Hepatocyte (in vitro differentiated cells): ENCODE results near the gene ESR1. TPM values are rescaled to one million over a fixed set of nuclear protein-coding genes. Genes with fewer than 3 reads are reported as not detected.

Source experiments
- DNase-seq: peaks from one replicate; pipeline ENCODE4 v3.0.0-alpha.2; 2016; ENCODE audit warnings: low spot score
- H2AFZ ChIP-seq: fragments of 200-600 bp; sonication (generic); 2 replicates; pipeline ENCODE4 v1.6.0; 2016; ENCODE audit warnings: antibody characterized with exemption, mild to moderate bottlenecking
- H3K27ac ChIP-seq: fragments of 200-600 bp; sonication (generic); 2 replicates; pipeline ENCODE4 v1.5.1; 2016; ENCODE audit warnings: mild to moderate bottlenecking
- H3K27me3 ChIP-seq: fragments of 200-600 bp; sonication (generic); 2 replicates; pipeline ENCODE4 v1.6.1; 2016
- H3K36me3 ChIP-seq: fragments of 200-600 bp; sonication (generic); replicated peaks from 2 replicates; pipeline ENCODE4 v1.5.1; 2016; ENCODE audit warnings: low read depth; ENCODE audit not compliant: insufficient read depth
- H3K4me1 ChIP-seq: fragments of 200-600 bp; sonication (generic); 2 replicates; pipeline ENCODE4 v1.5.1; 2016; ENCODE audit warnings: mild to moderate bottlenecking, moderate library complexity; ENCODE audit not compliant: insufficient read depth
- H3K4me2 ChIP-seq: fragments of 200-600 bp; sonication (generic); 2 replicates; pipeline ENCODE4 v1.6.0; 2016
- H3K4me3 ChIP-seq: fragments of 200-600 bp; sonication (generic); 2 replicates; pipeline ENCODE4 v1.5.1; 2016; ENCODE audit warnings: mild to moderate bottlenecking
- H3K79me2 ChIP-seq: fragments of 200-600 bp; sonication (generic); 2 replicates; pipeline ENCODE4 v1.6.0; 2017; ENCODE audit warnings: mild to moderate bottlenecking
- H3K9me2 ChIP-seq: fragments of 200-600 bp; sonication (generic); replicated peaks from 2 replicates; pipeline ENCODE4 v1.6.0; 2017; ENCODE audit warnings: mild to moderate bottlenecking; ENCODE audit not compliant: insufficient read depth
- H3K9me3 ChIP-seq: fragments of 200-600 bp; sonication (generic); 2 replicates; pipeline ENCODE4 v1.5.1; 2016; ENCODE audit warnings: low read depth, mild to moderate bottlenecking
- H4K20me1 ChIP-seq: fragments of 200-600 bp; sonication (generic); 2 replicates; pipeline ENCODE4 v1.6.0; 2016; ENCODE audit warnings: mild to moderate bottlenecking; ENCODE audit not compliant: insufficient read depth, poor library complexity, severe bottlenecking
- CTCF ChIP-seq: fragments of 200-600 bp; sonication (generic); IDR thresholded peaks from 2 replicates; pipeline ENCODE4 v1.5.1; 2016; ENCODE audit warnings: antibody characterized with exemption, mild to moderate bottlenecking; ENCODE audit not compliant: poor library complexity
- EZH2 ChIP-seq: fragments of 200-600 bp; sonication (generic); IDR thresholded peaks from 2 replicates; pipeline ENCODE4 v1.6.1; 2016; ENCODE audit warnings: antibody characterized with exemption, mild to moderate bottlenecking, borderline replicate concordance
- EZH2phosphoT487 ChIP-seq: fragments of 200-600 bp; sonication (generic); IDR thresholded peaks from one replicate; pipeline ENCODE4 v1.6.1; 2018; ENCODE audit warnings: antibody characterized with exemption, mild to moderate bottlenecking, low read depth, moderate library complexity; ENCODE audit not compliant: unreplicated experiment, severe bottlenecking
- WGBS: methylation state at CpG from one replicate; pipeline ENCODE4 v1.1.6; 2016; ENCODE audit warnings: low lambda C conversion rate; ENCODE audit errors: missing lambda C conversion rate; 5-methylcytosine and 5-hydroxymethylcytosine counted together
- polyA plus RNA-seq: library from polyadenylated mRNA; unstranded; fragments of >200 nt; fragmentation: Nextera tagmentation; extraction: Ambion mirVana; gene quantifications from 2 replicates; pipeline ENCODE4 v1.2.1, GENCODE V29; 2016
- total RNA-seq: library from RNA; depleted of rRNA; stranded (reverse); fragments of >200 nt; gene quantifications from 2 replicates; pipeline ENCODE4 v1.2.3, GENCODE V29; 2014

The ESR1 gene
- total and polyA plus RNA-seq, 2 experiments from 2014 or later, result 0.07 TPM; not detected in 1

GRCh38 chr6:152094276-152094675, 286.8 kb downstream of the ESR1 start:
- no peaks in the 10 kb centered on the region for H3K36me3 ChIP-seq
- no peak for DNase-seq
- TF ChIP-seq EZH2, result no peak
- no peak for TF ChIP-seq CTCF
- no peak for TF ChIP-seq EZH2phosphoT487
- no peak overlapping the region for H2AFZ ChIP-seq
- H3K27me3 ChIP-seq, result no peaks in the 10 kb centered on the region
- H3K4me3 ChIP-seq, result no peak overlapping the region
- no peak overlapping the region for H3K4me2 ChIP-seq
- no peaks in the 10 kb centered on the region for H3K79me2 ChIP-seq
- no peak overlapping the region for H3K27ac ChIP-seq
- H3K9me2 ChIP-seq, result no peaks in the 10 kb centered on the region
- 92% methylated on average over 4 of the region's 4 CpGs for WGBS
- H4K20me1 ChIP-seq, result no peaks in the 10 kb centered on the region
- no peaks in the 10 kb centered on the region for H3K9me3 ChIP-seq
- H3K4me1 ChIP-seq, result peaks cover 12% of the 10 kb centered on the region

GRCh38 chr6:152094992-152095592, 287.6 kb downstream of the ESR1 start:
- Histone ChIP-seq H3K4me1 (peaks cover 12% of the 10 kb centered on the region), H4K20me1 (no peaks in the 10 kb centered on the region), H3K79me2 (no peaks in the 10 kb centered on the region), H3K36me3 (no peaks in the 10 kb centered on the region), H2AFZ (no peak overlapping the region), H3K4me3 (no peak overlapping the region), H3K9me2 (no peaks in the 10 kb centered on the region), H3K27me3 (no peaks in the 10 kb centered on the region), H3K9me3 (no peaks in the 10 kb centered on the region), H3K27ac (peak overlapping the region; percentile 14), H3K4me2 (no peak overlapping the region)
- TF ChIP-seq CTCF, result no peak
- TF ChIP-seq EZH2, result no peak
- TF ChIP-seq EZH2phosphoT487, result no peak
- WGBS, result 71% methylated on average over 3 of the region's 3 CpGs
- DNase-seq, result peak; percentile 90

GRCh38 chr6:152096863-152097496, 289.5 kb downstream of the ESR1 start:
- no peak overlapping the region for H2AFZ ChIP-seq
- H3K79me2 ChIP-seq, result no peaks in the 10 kb centered on the region
- WGBS, result 37% methylated on average over 5 of the region's 5 CpGs
- peak overlapping the region; percentile 10 for H3K4me2 ChIP-seq
- DNase-seq, result no peak
- no peak overlapping the region for H3K4me3 ChIP-seq
- H4K20me1 ChIP-seq, result no peaks in the 10 kb centered on the region
- TF ChIP-seq EZH2phosphoT487 (no peak), CTCF (peak; percentile 19), EZH2 (no peak)
- H3K36me3 ChIP-seq, result no peaks in the 10 kb centered on the region
- H3K9me2 ChIP-seq, result no peaks in the 10 kb centered on the region
- peaks cover 12% of the 10 kb centered on the region for H3K4me1 ChIP-seq
- H3K27ac ChIP-seq, result peak overlapping the region; percentile 21
- H3K27me3 ChIP-seq, result no peaks in the 10 kb centered on the region
- H3K9me3 ChIP-seq, result no peaks in the 10 kb centered on the region
